GM23338 (cell line): ENCODE data around the gene CALR. TPM values are rescaled to one million over a fixed set of nuclear protein-coding genes. Genes with fewer than 3 reads are reported as not detected.

ENCODE experiments used
- ATAC-seq: fragments of 200-7000 bp; cut with Tn5 transposase; 3 replicates; pipeline ENCODE4 v1.9.1; 2020
- DNase-seq: peaks from one replicate; pipeline ENCODE4 v3.0.0-alpha.2; 2015; ENCODE audit warnings: low spot score
- H2AFZ ChIP-seq: fragments of 200-600 bp; sonication (generic); 2 replicates; pipeline ENCODE4 v1.8.0; 2016; ENCODE audit warnings: antibody characterized with exemption, mild to moderate bottlenecking, moderate library complexity
- H3F3A ChIP-seq: fragments of 200-600 bp; sonication (generic); replicated peaks from 2 replicates; pipeline ENCODE4 v1.8.0; 2017; ENCODE audit warnings: antibody characterized with exemption, mixed run types, low read depth
- H3K27ac ChIP-seq: fragments of 200-600 bp; sonication (generic); 2 replicates; pipeline ENCODE4 v1.6.1; 2016; ENCODE audit warnings: low read depth
- H3K27me3 ChIP-seq: fragments of 200-600 bp; sonication (generic); 2 replicates; pipeline ENCODE4 v1.8.0; 2016; ENCODE audit warnings: mild to moderate bottlenecking, mixed run types, moderate library complexity; ENCODE audit not compliant: insufficient read depth
- H3K36me3 ChIP-seq: fragments of 200-600 bp; sonication (generic); 2 replicates; pipeline ENCODE4 v1.8.0; 2016; ENCODE audit warnings: mild to moderate bottlenecking; ENCODE audit not compliant: insufficient read depth
- H3K4me1 ChIP-seq: fragments of 200-600 bp; sonication (generic); 2 replicates; pipeline ENCODE4 v1.8.0; 2016; ENCODE audit warnings: mild to moderate bottlenecking, moderate library complexity; ENCODE audit not compliant: insufficient read depth
- H3K4me2 ChIP-seq: fragments of 200-600 bp; sonication (generic); 2 replicates; pipeline ENCODE4 v1.7.1; 2017; ENCODE audit warnings: mixed run types
- H3K4me3 ChIP-seq: fragments of 200-600 bp; sonication (generic); 2 replicates; pipeline ENCODE4 v1.6.1; 2016; ENCODE audit warnings: mixed run types
- H3K79me2 ChIP-seq: fragments of 200-600 bp; sonication (generic); replicated peaks from 2 replicates; pipeline ENCODE4 v1.8.0; 2017; ENCODE audit warnings: mild to moderate bottlenecking; ENCODE audit not compliant: insufficient read depth
- H3K9me2 ChIP-seq: fragments of 200-600 bp; sonication (generic); 2 replicates; pipeline ENCODE4 v1.8.0; 2017; ENCODE audit not compliant: insufficient read depth
- H4K20me1 ChIP-seq: fragments of 200-600 bp; sonication (generic); replicated peaks from 2 replicates; pipeline ENCODE4 v1.8.0; 2017; ENCODE audit warnings: mild to moderate bottlenecking; ENCODE audit not compliant: insufficient read depth
- H3K27ac Mint-ChIP-seq: 2 replicates; pipeline ENCODE4 v1.8.0; 2020; ENCODE audit warnings: inconsistent platforms, mild to moderate bottlenecking, moderate library complexity, mixed read lengths
- H3K27me3 Mint-ChIP-seq: 3 replicates; pipeline ENCODE4 v1.8.0; 2022; ENCODE audit warnings: low read depth, mild to moderate bottlenecking, moderate library complexity, mixed read lengths, inconsistent platforms; ENCODE audit not compliant: insufficient read depth, poor library complexity
- H3K36me3 Mint-ChIP-seq: 3 replicates; pipeline ENCODE4 v1.8.0; 2021; ENCODE audit warnings: low read depth, mild to moderate bottlenecking, inconsistent platforms, moderate library complexity, mixed read lengths
- H3K4me1 Mint-ChIP-seq: 3 replicates; pipeline ENCODE4 v1.8.0; 2020; ENCODE audit warnings: mild to moderate bottlenecking, inconsistent platforms, mixed read lengths
- H3K4me3 Mint-ChIP-seq: 3 replicates; pipeline ENCODE4 v1.8.0; 2021; ENCODE audit warnings: moderate library complexity, mild to moderate bottlenecking, inconsistent platforms, mixed read lengths
- H3K9me3 Mint-ChIP-seq: 3 replicates; pipeline ENCODE4 v1.8.0; 2020; ENCODE audit warnings: moderate library complexity, mild to moderate bottlenecking, inconsistent platforms, mixed read lengths
- CREB1 ChIP-seq: fragments of 250-450 bp; sonication (Bioruptor Pico); IDR thresholded peaks from 2 replicates; pipeline ENCODE4 v1.5.0; 2020; ENCODE audit warnings: low read depth, mild to moderate bottlenecking, moderate library complexity
- CTCF ChIP-seq, 2 experiments: fragments of 200-600 bp in 1 of 2; sonication (generic) in 1 of 2; conservative IDR thresholded peaks; 2 replicates each; pipeline versions ENCODE4 v1.5.1 to v1.6.1; 2016 to 2017; ENCODE audit warnings: antibody characterized with exemption in 2 of 2, low read depth in 2 of 2, mild to moderate bottlenecking in 2 of 2, moderate library complexity in 1 of 2
- ETS1 ChIP-seq: IDR thresholded peaks from 2 replicates; pipeline ENCODE4 v1.6.1; 2016; ENCODE audit warnings: antibody characterized with exemption
- EZH2 ChIP-seq: fragments of 200-600 bp; sonication (generic); IDR thresholded peaks from one replicate; pipeline ENCODE4 v1.8.0; 2017; ENCODE audit warnings: antibody characterized with exemption, mild to moderate bottlenecking, low read depth; ENCODE audit not compliant: unreplicated experiment
- EZH2phosphoT487 ChIP-seq: fragments of 200-600 bp; sonication (generic); IDR thresholded peaks from one replicate; pipeline ENCODE4 v1.8.1; 2018; ENCODE audit warnings: antibody characterized with exemption; ENCODE audit not compliant: unreplicated experiment
- JUNB ChIP-seq: IDR thresholded peaks from one replicate; pipeline ENCODE4 v1.6.1; 2016; ENCODE audit warnings: antibody characterized with exemption; ENCODE audit not compliant: unreplicated experiment
- NANOG ChIP-seq: IDR thresholded peaks from 2 replicates; pipeline ENCODE4 v1.6.1; 2016; ENCODE audit warnings: antibody characterized with exemption, borderline replicate concordance
- POLR2AphosphoS5 ChIP-seq: IDR thresholded peaks from 2 replicates; pipeline ENCODE4 v1.6.1; 2016; ENCODE audit warnings: antibody characterized with exemption, low read depth
- REST ChIP-seq: IDR thresholded peaks from one replicate; pipeline ENCODE4 v1.6.1; 2018; ENCODE audit warnings: antibody characterized with exemption; ENCODE audit not compliant: unreplicated experiment
- STAT1 ChIP-seq: IDR thresholded peaks from one replicate; pipeline ENCODE4 v1.6.1; 2016; ENCODE audit warnings: antibody characterized with exemption; ENCODE audit not compliant: unreplicated experiment
- ZNF114 ChIP-seq: fragments of 250-450 bp; sonication (Bioruptor Pico); IDR thresholded peaks from 2 replicates; pipeline ENCODE4 v1.5.0; 2020; ENCODE audit warnings: mild to moderate bottlenecking, moderate library complexity
- ZNF331 ChIP-seq: fragments of 250-450 bp; sonication (Bioruptor Pico); IDR thresholded peaks from 2 replicates; pipeline ENCODE4 v1.5.0; 2020; ENCODE audit warnings: low read depth, mild to moderate bottlenecking, moderate library complexity
- ZNF462 ChIP-seq: fragments of 250-450 bp; sonication (Bioruptor Pico); IDR thresholded peaks from 2 replicates; pipeline ENCODE4 v1.5.0; 2020; ENCODE audit warnings: mild to moderate bottlenecking, moderate library complexity
- polyA plus RNA-seq: library from polyadenylated mRNA; unstranded; fragments of >200 nt; fragmentation: Nextera tagmentation; extraction: Ambion mirVana; gene quantifications from 2 replicates; pipeline ENCODE4 v1.2.1, GENCODE V29; 2016
- total RNA-seq: library from RNA; depleted of rRNA; stranded (reverse); fragments of >200 nt; shearing (Covaris generic); gene quantifications from 2 replicates; pipeline ENCODE4 v1.2.3, GENCODE V29; 2014

Gene CALR
- total and polyA plus RNA-seq, 2 experiments from 2014 or later: 760 to 1,131 TPM

GRCh38 chr19:12930002-12930645 is 8.3 kb upstream of the CALR start:
- Histone ChIP-seq H3K9me2 (no peaks in the 10 kb centered on the region), H3K27me3 (no peaks in the 10 kb centered on the region), H4K20me1 (no peaks in the 10 kb centered on the region; the same call in 1 of the 2 replicates), H3K79me2 (peaks cover 27% of the 10 kb centered on the region), H3K36me3 (peaks cover 34% of the 10 kb centered on the region), H3K4me1 (peaks cover 7% of the 10 kb centered on the region; the same call in 1 of the 2 replicates), H3K4me2 (no peak overlapping the region), H3K4me3 (no peak overlapping the region), H2AFZ (no peak overlapping the region), H3F3A (no peaks in the 10 kb centered on the region), H3K27ac (no peak overlapping the region)
- Mint-ChIP-seq H3K4me1 (peaks cover 17% of the 10 kb centered on the region), H3K36me3 (peaks cover 59% of the 10 kb centered on the region), H3K9me3 (no peaks in the 10 kb centered on the region), H3K27ac (no peak overlapping the region), H3K4me3 (no peak overlapping the region), H3K27me3 (peaks cover 6% of the 10 kb centered on the region)
- TF ChIP-seq CTCF (conservative IDR thresholded peaks at IDR 0.05; ENCODE audit: low read depth in 2 of 2) (no peak), POLR2AphosphoS5 (no peak), EZH2phosphoT487 (no peak), NANOG (no peak), STAT1 (no peak), JUNB (no peak), ETS1 (no peak), REST (no peak), EZH2 (no peak), ZNF462 (CRISPR knock-in tag) (no peak), ZNF331 (CRISPR knock-in tag) (no peak), ZNF114 (CRISPR knock-in tag) (no peak), CREB1 (no peak)
- ATAC-seq (no peak), DNase-seq (no peak)
